SU-DHL-6 (cell line): ENCODE results near the gene TNFAIP6.

Source experiments
- H2AFZ ChIP-seq: fragments of 200-600 bp; sonication (generic); 2 replicates; pipeline ENCODE4 v1.6.1; 2014; ENCODE audit warnings: low read depth, mild to moderate bottlenecking, moderate library complexity, mixed read lengths, antibody characterized with exemption, low read length; ENCODE audit not compliant: severe bottlenecking
- H3F3A ChIP-seq: fragments of 200-600 bp; shearing (Covaris generic); 2 replicates; pipeline ENCODE4 v1.6.0; 2016; ENCODE audit warnings: antibody characterized with exemption, mild to moderate bottlenecking; ENCODE audit not compliant: insufficient read depth
- H3K27ac ChIP-seq: fragments of 200-600 bp; sonication (generic); 2 replicates; pipeline ENCODE4 v1.5.1; 2016; ENCODE audit warnings: low read depth, mild to moderate bottlenecking, low read length, moderate library complexity, mixed read lengths
- H3K27me3 ChIP-seq: fragments of 200-600 bp; sonication (generic), shearing (Covaris generic); 2 replicates; pipeline ENCODE4 v1.6.0; 2014; ENCODE audit warnings: mild to moderate bottlenecking, low read length
- H3K36me3 ChIP-seq: fragments of 200-600 bp; sonication (generic); 2 replicates; pipeline ENCODE4 v1.6.1; 2014; ENCODE audit warnings: mild to moderate bottlenecking, low read length, mixed read lengths
- H3K4me2 ChIP-seq: fragments of 300-600, 200-600 bp; shearing (Covaris generic), sonication (generic); 2 replicates; pipeline ENCODE4 v1.6.0; 2014; ENCODE audit warnings: low read length, low read depth, mild to moderate bottlenecking; ENCODE audit not compliant: poor library complexity, severe bottlenecking
- H3K4me3 ChIP-seq: fragments of 200-600 bp; sonication (generic); 2 replicates; pipeline ENCODE4 v1.5.1; 2014; ENCODE audit warnings: antibody characterized with exemption, low read length, mild to moderate bottlenecking, mixed read lengths; ENCODE audit not compliant: insufficient read depth, poor library complexity, severe bottlenecking
- H3K79me2 ChIP-seq: fragments of 200-600 bp; sonication (generic); 2 replicates; pipeline ENCODE4 v1.6.1; 2014; ENCODE audit warnings: mild to moderate bottlenecking, low read length, moderate library complexity; ENCODE audit not compliant: insufficient read depth
- H3K9ac ChIP-seq: fragments of 200-600 bp; sonication (generic); 2 replicates; pipeline ENCODE4 v1.7.0; 2014; ENCODE audit warnings: mild to moderate bottlenecking, low read length
- H3K9me2 ChIP-seq: fragments of 200-600 bp; sonication (generic); replicated peaks from 2 replicates; pipeline ENCODE4 v1.6.1; 2014; ENCODE audit warnings: low read length; ENCODE audit not compliant: insufficient read depth
- H3K9me3 ChIP-seq: fragments of 200-600 bp; sonication (generic); 2 replicates; pipeline ENCODE4 v1.6.1; 2014; ENCODE audit warnings: low read length, mixed read lengths; ENCODE audit not compliant: insufficient read depth
- H4K20me1 ChIP-seq: fragments of 200-600 bp; sonication (generic); 2 replicates; pipeline ENCODE4 v1.6.1; 2014; ENCODE audit warnings: low read depth, mild to moderate bottlenecking, antibody characterized with exemption, low read length, moderate library complexity, mixed read lengths
- CTCF ChIP-seq: fragments of 200-600 bp; sonication (generic); IDR thresholded peaks from one replicate; pipeline ENCODE4 v1.5.1; 2017; ENCODE audit warnings: antibody characterized with exemption, mild to moderate bottlenecking, low read length, moderate library complexity; ENCODE audit not compliant: insufficient read depth, poor library complexity, severe bottlenecking
- EZH2phosphoT487 ChIP-seq: fragments of 200-600 bp; sonication (generic), shearing (Covaris generic); conservative IDR thresholded peaks from 2 replicates; pipeline ENCODE4 v1.6.1; 2018; ENCODE audit warnings: mild to moderate bottlenecking, antibody characterized with exemption, low read length, moderate library complexity, mixed read lengths

TNFAIP6 gene

GRCh38 chr2:151350579-151351195 lies 6.7 kb upstream of the TNFAIP6 start:
- TF ChIP-seq CTCF = no peak
- no peak for TF ChIP-seq EZH2phosphoT487
- no peak overlapping the region for H3K27ac ChIP-seq
- no peaks in the 10 kb centered on the region for H3F3A ChIP-seq
- H4K20me1 ChIP-seq = no peaks in the 10 kb centered on the region
- H3K4me2 ChIP-seq = no peak overlapping the region
- H3K27me3 ChIP-seq = no peaks in the 10 kb centered on the region
- no peaks in the 10 kb centered on the region for H3K9me2 ChIP-seq
- H3K4me3 ChIP-seq = no peak overlapping the region
- no peaks in the 10 kb centered on the region for H3K79me2 ChIP-seq
- no peaks in the 10 kb centered on the region for H3K9me3 ChIP-seq
- H2AFZ ChIP-seq = no peak overlapping the region
- H3K36me3 ChIP-seq = no peaks in the 10 kb centered on the region
- no peak overlapping the region for H3K9ac ChIP-seq

GRCh38 chr2:151353995-151354394 lies 3.4 kb upstream of the TNFAIP6 start:
- H3K9ac ChIP-seq = no peak overlapping the region
- H3K9me2 ChIP-seq = no peaks in the 10 kb centered on the region
- no peak overlapping the region for H2AFZ ChIP-seq
- H3K4me3 ChIP-seq = no peak overlapping the region
- H4K20me1 ChIP-seq = no peaks in the 10 kb centered on the region
- H3K36me3 ChIP-seq = no peaks in the 10 kb centered on the region
- H3K79me2 ChIP-seq = no peaks in the 10 kb centered on the region
- TF ChIP-seq EZH2phosphoT487 = no peak
- TF ChIP-seq CTCF = no peak
- H3K4me2 ChIP-seq = no peak overlapping the region
- no peak overlapping the region for H3K27ac ChIP-seq
- no peaks in the 10 kb centered on the region for H3K9me3 ChIP-seq
- H3F3A ChIP-seq = no peaks in the 10 kb centered on the region
- H3K27me3 ChIP-seq = no peaks in the 10 kb centered on the region

- Histone ChIP-seq H4K20me1 (no peaks in the 10 kb centered on the region), H3K4me3 (no peak overlapping the region), H3K27me3 (no peaks in the 10 kb centered on the region), H3K9me3 (no peaks in the 10 kb centered on the region), H3K4me2 (no peak overlapping the region), H3K79me2 (no peaks in the 10 kb centered on the region), H3K36me3 (no peaks in the 10 kb centered on the region), H3F3A (no peaks in the 10 kb centered on the region), H2AFZ (no peak overlapping the region), H3K27ac (no peak overlapping the region), H3K9ac (no peak overlapping the region), H3K9me2 (no peaks in the 10 kb centered on the region)
- TF ChIP-seq CTCF (no peak), EZH2phosphoT487 (no peak)
Measured at GRCh38 chr2:151354807-151355206, 2.6 kb upstream of the TNFAIP6 start.
